ENCODE results near the gene COL27A1.

Gene COL27A1

DNA sequence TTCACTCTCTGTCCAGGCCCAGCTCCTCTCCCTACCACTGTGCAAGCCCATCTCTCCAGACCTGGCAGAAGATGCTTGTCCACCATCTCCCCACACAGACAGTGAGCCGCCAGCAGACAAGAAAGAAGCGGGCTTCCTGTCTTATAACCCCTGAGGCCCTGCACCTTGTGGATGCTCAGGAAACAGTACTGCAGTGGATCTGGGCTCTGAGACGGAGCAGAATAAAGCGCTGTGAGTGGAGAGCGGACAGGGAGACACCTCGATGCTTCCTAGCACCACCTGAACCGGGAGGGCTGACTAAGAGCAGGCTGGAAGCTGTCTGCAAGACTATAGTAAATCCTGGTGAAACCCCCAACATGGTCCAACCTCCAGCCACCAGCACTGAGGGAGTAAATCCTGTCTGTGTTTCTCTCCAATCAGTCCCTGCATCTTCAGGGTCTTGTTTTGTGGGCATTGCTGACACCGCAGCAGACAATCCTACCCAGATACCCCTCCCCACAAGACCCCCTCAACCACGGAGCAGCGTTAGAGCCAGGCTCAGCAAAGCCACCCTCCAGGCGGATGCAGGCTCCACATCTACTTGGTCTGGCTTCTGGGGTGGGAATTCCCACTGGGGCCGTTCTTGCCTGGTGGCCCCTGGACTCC is 193.0 kb downstream of the COL27A1 start:
- in situ Hi-C loops (cut with MboI; ENCODE audit: low sequenced_read_pairs), result no loop called here

DNA sequence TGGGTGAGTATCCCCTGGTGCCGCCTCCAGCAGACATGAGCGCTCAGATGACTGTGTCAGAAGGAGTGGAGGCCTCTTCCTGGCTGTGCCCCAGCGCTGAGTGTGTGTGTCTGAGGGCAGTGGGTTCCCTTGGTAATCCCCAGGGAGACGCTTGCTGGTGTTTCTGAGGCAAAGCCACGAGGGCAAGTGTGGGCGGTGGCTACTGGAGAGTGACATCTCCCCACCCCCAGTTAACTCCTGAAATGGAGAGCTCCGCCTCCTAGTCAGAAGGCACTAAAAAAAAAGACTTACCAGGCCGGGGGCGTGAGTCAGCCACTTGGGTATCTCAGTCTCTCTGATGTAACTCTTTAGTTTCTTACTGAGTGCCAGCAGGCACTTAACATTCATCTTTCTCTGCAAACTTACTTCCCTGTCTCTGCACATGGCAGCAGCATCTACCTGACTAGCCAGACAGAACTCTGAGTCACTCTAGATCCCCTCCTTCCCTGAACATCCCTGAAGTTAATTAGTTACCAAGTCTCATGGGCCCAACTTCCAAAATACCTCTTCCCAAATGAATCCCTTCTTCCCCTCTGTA is 193.7 kb downstream of the COL27A1 start:
- in situ Hi-C loops (cut with MboI; ENCODE audit: low sequenced_read_pairs), result no loop called here

DNA sequence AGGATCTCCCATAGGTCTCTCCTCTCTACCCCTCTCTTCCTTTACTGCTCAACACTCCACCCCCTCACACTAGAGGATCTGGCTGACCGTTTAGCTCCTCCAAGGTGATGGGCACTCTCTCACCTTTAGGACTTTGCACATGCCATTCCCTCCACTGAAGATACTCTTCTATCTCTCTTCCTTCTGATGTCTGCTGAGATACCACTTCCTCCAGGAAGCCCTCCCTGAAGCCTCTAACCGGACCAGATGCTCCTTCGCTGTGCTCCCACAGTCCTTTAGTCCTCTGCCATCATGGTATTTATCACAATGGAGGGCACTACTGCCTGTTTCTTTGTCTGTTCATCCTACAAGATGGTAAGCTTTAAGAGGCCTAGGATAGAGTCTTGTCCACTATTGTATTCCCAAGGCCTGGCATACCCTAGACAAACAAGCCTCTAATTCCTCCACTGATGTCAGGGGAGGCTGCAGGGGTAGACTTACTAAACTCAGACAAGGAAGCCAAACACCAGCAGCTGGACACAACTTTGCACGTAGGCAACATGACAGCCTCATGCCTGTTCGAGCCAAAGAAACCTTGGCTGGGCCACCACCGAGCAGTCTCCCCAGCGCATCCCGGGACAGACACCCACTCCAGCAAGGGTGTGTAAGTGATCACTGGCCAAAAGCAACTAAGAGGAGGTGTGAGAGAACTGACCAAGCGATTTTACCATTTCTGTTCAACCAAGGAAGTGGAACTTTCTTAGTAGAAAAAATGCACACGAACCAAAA is 194.6 kb downstream of the COL27A1 start:
- in situ Hi-C loops (cut with MboI; ENCODE audit: low sequenced_read_pairs), result no loop called here

DNA sequence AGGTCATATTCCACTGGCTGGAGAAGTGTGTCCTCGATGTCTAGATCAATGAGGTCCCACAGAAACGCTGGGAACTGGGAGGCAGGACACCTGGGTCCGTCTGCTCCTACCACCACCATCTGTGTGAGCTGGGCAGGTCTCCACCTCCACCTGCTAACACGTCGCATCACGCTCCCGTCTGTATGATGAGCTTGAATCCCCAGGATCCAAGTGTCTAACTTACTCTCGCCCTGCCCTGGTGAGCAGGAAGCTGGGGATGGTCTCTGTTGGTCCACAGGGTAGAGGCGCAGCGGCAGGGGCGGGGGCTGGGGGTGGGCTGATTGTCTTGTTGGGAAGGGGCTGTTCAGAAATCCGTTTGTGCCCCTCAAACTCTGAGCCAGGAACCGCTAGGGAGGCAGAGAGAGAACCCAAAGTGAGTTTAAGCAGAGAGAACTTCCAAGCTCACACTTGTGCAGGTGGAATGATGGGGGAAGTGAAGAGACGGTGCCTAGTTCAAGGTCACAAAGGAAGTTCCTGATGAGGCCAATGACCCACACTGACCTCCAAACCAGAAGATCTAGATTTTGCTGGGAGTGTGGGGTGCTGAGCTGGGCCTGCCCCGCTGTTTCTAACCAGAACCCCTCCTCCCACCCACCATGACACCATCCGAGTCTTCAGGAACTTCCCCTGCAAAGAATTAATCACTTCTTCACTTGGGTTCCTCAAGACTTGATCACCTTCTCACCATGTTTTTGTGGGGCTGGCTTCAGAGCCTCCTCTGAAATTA is 195.5 kb downstream of the COL27A1 start:
- in situ Hi-C loops (cut with MboI; ENCODE audit: low sequenced_read_pairs), result no loop called here

DNA sequence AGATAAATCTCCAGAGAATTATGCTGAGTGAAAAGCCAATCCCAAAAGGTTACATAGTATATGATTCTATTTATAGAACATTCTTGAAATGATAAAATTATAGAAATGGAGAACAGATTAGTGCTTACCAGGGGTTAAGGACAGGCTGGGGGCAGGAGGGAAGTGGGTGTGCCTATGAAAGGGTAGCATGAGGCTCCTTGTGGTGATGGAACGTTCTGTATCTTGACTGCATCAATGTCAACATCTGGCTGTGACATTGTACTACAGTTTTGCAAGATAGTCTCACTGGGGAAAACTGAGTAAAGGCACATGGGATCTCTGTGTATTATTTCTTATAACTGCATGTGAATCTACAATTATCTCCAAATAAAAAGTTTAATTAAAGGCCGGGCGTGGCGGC is 196.6 kb downstream of the COL27A1 start:
- in situ Hi-C loops (cut with MboI; ENCODE audit: low sequenced_read_pairs), result no loop called here

DNA sequence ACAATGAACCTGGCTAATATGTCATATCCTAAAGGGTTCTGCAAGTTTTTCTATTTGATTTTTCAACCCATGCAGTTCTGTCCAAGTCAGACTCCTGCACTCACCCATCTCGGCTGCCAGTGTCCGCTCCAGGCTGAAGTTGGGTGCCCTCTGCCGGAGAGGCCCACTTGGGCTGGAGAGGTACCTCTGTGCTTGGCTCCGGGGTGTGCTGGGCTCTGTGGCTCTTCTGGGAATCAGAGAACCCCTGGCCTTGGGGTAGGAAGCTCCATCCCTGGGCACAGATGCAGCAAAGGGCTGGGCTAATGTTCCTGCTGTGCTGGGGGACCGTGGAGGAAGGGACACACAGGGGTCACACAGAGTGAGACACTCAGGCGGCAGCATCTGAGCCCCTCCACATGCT is 200.5 kb downstream of the COL27A1 start:
- in situ Hi-C loops (cut with MboI; ENCODE audit: low sequenced_read_pairs), result no loop called here

DNA sequence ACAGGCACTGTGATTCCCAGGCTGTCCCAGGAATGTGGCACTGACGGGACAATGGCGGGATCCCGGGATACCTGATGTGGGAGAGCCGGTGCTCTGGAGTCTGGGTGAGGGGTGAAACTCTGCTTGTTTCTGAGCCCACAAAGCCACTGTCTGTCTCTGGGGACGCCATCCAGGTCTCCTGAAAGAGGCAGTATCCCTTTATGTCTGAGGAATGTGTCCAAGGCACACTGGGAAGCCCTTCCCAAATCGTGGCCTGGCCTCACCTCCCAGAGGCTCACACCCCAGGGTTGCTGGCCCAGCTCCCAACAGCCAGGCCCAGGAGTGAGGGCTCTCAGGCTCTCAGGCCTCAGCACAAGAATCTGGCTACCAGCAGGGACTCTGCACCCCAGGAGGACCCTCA is 201.5 kb downstream of the COL27A1 start:
- in situ Hi-C loops (cut with MboI; ENCODE audit: low sequenced_read_pairs), result no loop called here

DNA sequence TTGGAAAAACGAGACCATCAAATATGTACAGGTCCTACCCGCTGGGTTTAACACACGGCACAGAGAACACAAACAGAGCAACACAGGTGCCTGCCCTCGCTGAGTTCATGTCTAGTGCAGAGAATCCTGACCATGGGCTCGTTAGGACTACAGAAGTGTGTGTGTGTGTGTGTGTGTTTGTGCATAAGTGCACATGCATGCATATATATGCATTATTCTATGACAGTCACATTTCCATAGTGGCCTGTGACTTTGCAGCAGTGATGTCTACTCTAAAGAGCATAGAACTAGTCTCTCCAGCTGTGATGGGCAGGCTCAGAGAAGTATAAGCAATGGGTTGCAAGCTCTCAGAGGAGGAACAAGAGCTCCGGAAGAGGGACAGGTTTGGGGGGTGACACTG is 202.0 kb downstream of the COL27A1 start:
- in situ Hi-C loops (cut with MboI; ENCODE audit: low sequenced_read_pairs), result no loop called here

DNA sequence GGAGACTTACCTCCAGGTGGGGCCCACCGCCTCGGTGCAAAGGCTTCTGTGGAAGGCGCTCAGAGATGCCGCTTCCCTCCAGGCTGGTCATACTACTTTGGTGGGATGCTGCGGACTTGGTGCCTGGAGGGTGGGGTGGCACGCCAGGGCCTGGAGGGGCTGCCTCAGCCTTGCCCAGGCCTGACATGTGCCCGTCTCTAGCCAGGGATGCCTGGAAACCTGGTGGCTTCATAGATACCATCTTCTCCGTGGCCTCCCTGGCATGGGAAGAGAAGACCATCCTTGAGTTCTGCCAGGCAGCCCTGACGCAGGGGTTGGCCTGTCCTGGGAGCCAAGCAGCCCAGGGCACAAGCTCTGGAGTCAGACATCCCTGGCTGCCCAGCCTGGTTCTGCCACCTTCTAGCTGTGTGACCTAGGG is 202.6 kb downstream of the COL27A1 start:
- in situ Hi-C loops (cut with MboI; ENCODE audit: low sequenced_read_pairs), result no loop called here

DNA sequence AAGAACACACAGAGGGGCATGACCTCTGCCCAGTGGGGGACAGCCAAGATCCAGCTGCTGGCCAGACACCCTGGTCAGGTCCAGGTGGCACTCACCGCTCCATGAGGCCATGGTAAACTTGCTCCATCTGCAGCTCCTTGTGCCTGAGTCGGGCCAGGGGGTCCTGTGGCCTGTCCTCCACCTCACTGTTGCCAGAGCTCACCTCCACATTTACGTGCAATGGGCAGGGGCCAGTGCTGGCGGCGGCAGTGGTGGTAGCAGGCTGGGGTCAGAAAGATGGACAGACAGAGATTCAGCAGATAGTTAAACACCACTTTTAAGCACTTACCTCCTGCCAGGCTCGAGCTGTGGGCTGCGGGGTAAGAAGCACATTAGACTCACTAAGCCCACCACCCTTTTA is 204.5 kb downstream of the COL27A1 start:
- in situ Hi-C loops (cut with MboI; ENCODE audit: low sequenced_read_pairs), result no loop called here

DNA sequence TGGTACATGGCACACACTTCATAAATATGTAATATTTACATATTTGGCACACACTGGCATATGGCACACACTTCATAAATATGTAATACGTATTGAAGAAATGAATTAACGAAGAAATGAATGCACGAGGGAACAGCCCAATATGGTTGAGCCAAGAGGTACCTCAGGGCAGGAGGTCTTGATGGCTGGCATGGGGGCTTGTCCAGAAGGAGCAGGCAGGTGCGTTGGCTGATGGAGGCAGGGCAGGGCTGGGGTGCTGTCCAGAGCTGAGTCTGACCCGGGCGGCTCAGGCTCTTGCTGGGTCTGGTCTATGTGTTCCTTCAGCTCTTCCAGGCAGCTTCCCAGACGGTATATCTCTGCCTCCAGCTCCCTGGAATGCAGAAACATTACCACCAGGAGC is 206.2 kb downstream of the COL27A1 start:
- in situ Hi-C loops (cut with MboI; ENCODE audit: low sequenced_read_pairs), result no loop called here

All from hTERT RPE-1 (cell line).